Activated T-cell treated with anti-CD3 and anti-CD28 coated beads for 48 hours (primary cell): ENCODE data around the gene RTF2.

Source experiments
- DNase-seq: peaks from one replicate; pipeline ENCODE4 v3.0.0-alpha.2; 2020; ENCODE audit warnings: low read depth

RTF2 gene

GRCh38 chr20:56468316-56469076 lies at the start of gene RTF2:
RTF2 (plus strand) TSS chr20:56468627; CDS start chr20:56468698, 71 bp downstream.
- DNase-seq: peak; percentile 98

GRCh38 chr20:56420028-56420427 lies 48.4 kb upstream of the RTF2 start:
- DNase-seq: no peak

- no peak for DNase-seq
Observed at GRCh38 chr20:56420940-56421688, 47.3 kb upstream of the RTF2 start.

- DNase-seq: no peak
Observed at GRCh38 chr20:56422076-56422823, 46.2 kb upstream of the RTF2 start.

GRCh38 chr20:56422824-56423189 lies 45.6 kb upstream of the RTF2 start:
- DNase-seq: no peak

GRCh38 chr20:56423211-56423610 lies 45.2 kb upstream of the RTF2 start:
- no peak for DNase-seq

GRCh38 chr20:56423886-56424285 lies 44.5 kb upstream of the RTF2 start:
- DNase-seq: no peak

- no peak for DNase-seq
Observed at GRCh38 chr20:56424931-56425330, 43.5 kb upstream of the RTF2 start.

- no peak for DNase-seq
Observed at GRCh38 chr20:56426026-56426425, 42.4 kb upstream of the RTF2 start.

GRCh38 chr20:56426926-56427325 lies 41.5 kb upstream of the RTF2 start:
- DNase-seq: no peak

GRCh38 chr20:56427797-56428196 lies 40.6 kb upstream of the RTF2 start:
- no peak for DNase-seq

- DNase-seq: no peak
Observed at GRCh38 chr20:56428410-56428809, 40.0 kb upstream of the RTF2 start.

- DNase-seq: no peak
Observed at GRCh38 chr20:56428881-56429280, 39.5 kb upstream of the RTF2 start.

- DNase-seq: no peak
Observed at GRCh38 chr20:56429502-56429901, 38.9 kb upstream of the RTF2 start.

GRCh38 chr20:56429941-56430340 lies 38.5 kb upstream of the RTF2 start:
- no peak for DNase-seq

GRCh38 chr20:56430461-56430860 lies 38.0 kb upstream of the RTF2 start:
- DNase-seq: no peak

GRCh38 chr20:56430957-56431356 lies 37.5 kb upstream of the RTF2 start:
- DNase-seq: no peak

- DNase-seq: no peak
Observed at GRCh38 chr20:56431471-56431870, 37.0 kb upstream of the RTF2 start.

GRCh38 chr20:56433221-56433879 lies 35.1 kb upstream of the RTF2 start:
- DNase-seq: no peak

GRCh38 chr20:56433880-56434255 lies 34.6 kb upstream of the RTF2 start:
- DNase-seq: no peak

GRCh38 chr20:56437196-56437960 lies 31.0 kb upstream of the RTF2 start:
- DNase-seq: no peak

GRCh38 chr20:56438284-56438683 lies 30.1 kb upstream of the RTF2 start:
- DNase-seq: no peak
